GM13977 (cell line): Measurements from ENCODE around the gene GLRX3.

Experiments used
- DNase-seq: peaks from one replicate; pipeline ENCODE4 v3.0.0; 2012; ENCODE audit warnings: low spot score
- in situ Hi-C: fragments of 300-500 bp; cut with MboI; formaldehyde crosslinking; loops from one replicate; pipeline ENCODE4 v1.12.0; 2022; ENCODE audit warnings: low sequenced_read_pairs, low pct_unique_long_range_greater_than_20kb, mixed read lengths, inconsistent platforms; ENCODE audit not compliant: unreplicated experiment
- TF ChIP-seq, protein P1 (sequence below): IDR thresholded peaks from 2 replicates; pipeline ENCODE4 v1.5.1; 2012; ENCODE audit warnings: mild to moderate bottlenecking, control low read depth; ENCODE audit not compliant: insufficient read depth; ENCODE audit errors: extremely low read depth, missing control alignments

GLRX3 gene

DNA sequence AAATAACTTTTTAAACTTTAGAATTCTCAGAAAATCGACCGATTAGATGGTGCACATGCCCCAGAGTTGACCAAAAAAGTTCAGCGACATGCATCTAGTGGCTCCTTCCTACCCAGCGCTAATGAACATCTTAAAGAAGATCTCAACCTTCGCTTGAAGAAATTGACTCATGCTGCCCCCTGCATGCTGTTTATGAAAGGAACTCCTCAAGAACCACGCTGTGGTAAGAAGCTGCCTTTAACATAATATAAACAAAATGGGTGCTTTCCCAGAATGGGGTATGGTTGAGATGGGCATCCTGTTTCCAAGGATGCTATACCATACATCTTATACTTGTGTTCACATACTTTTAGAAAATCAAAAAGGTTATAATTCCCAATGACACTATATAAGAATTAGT is 24.6 kb downstream of the GLRX3 start:
- DNase-seq: no peak
- in situ Hi-C loops: no loop called here
- TF ChIP-seq, protein P1, sequence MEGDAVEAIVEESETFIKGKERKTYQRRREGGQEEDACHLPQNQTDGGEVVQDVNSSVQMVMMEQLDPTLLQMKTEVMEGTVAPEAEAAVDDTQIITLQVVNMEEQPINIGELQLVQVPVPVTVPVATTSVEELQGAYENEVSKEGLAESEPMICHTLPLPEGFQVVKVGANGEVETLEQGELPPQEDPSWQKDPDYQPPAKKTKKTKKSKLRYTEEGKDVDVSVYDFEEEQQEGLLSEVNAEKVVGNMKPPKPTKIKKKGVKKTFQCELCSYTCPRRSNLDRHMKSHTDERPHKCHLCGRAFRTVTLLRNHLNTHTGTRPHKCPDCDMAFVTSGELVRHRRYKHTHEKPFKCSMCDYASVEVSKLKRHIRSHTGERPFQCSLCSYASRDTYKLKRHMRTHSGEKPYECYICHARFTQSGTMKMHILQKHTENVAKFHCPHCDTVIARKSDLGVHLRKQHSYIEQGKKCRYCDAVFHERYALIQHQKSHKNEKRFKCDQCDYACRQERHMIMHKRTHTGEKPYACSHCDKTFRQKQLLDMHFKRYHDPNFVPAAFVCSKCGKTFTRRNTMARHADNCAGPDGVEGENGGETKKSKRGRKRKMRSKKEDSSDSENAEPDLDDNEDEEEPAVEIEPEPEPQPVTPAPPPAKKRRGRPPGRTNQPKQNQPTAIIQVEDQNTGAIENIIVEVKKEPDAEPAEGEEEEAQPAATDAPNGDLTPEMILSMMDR: peak; percentile 43

DNA sequence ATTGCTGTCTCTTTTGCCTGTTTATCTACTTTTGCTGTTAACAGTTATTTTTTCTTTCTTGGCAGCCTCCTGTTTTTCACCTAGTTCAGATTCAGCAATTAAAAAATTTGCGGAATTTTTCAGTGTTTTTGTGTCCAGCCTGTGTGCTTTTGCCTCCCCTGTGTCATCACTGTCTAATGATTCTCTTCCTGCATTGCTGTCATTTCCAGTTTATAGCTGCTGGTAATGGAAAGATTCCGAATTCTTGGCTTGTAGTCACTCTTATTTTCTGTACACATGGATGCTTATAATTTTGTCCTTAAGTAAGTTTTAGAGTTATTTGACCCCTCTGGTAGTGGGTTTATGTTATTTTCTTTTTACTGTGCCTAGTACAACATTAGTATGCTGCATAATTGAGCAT is 25.1 kb downstream of the GLRX3 start:
- no peak for DNase-seq
- in situ Hi-C loops: no loop called here
- TF ChIP-seq, protein P1: no peak

DNA sequence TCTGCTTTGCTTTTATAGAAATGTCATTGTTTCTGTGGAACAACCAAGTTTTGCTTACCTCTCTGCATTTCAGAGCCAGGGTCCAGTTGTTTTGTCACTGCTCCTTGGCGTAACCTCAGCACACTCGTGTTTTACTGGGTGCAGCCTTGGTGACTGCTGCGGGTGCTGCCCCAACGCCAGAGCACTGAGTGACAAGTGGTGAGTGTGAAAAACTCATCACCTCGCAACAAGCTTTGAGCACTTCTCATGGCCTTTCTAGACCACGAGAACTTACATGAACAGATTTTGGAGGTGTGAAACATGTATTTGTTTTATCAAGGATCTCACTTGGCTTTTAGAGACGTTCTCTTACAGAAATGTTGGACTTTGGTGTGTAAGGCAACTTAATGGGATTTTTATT is 31.0 kb downstream of the GLRX3 start:
- in situ Hi-C loops: no loop called here
- TF ChIP-seq, protein P1: no peak
- no peak for DNase-seq

DNA sequence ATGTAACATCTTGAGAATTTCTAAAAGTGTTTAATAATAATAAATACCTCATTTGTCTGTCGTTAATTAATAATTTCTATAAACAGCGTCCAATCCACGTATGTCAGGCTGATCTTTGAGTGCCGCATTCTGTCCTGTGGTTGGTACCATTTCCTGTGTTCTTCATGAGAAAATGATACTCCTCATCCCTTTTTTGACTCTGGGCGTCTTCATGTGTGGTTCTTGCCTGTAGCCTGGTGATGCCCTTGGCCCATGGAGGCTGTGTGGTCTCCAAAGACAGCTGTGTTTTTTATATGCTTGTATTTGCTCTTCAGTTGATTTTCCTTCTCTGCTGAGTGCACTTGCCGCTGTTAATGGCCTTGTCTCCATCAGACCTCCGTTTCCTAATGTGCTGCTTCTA is 31.5 kb downstream of the GLRX3 start:
- TF ChIP-seq, protein P1: no peak
- in situ Hi-C loops: no loop called here
- no peak for DNase-seq

DNA sequence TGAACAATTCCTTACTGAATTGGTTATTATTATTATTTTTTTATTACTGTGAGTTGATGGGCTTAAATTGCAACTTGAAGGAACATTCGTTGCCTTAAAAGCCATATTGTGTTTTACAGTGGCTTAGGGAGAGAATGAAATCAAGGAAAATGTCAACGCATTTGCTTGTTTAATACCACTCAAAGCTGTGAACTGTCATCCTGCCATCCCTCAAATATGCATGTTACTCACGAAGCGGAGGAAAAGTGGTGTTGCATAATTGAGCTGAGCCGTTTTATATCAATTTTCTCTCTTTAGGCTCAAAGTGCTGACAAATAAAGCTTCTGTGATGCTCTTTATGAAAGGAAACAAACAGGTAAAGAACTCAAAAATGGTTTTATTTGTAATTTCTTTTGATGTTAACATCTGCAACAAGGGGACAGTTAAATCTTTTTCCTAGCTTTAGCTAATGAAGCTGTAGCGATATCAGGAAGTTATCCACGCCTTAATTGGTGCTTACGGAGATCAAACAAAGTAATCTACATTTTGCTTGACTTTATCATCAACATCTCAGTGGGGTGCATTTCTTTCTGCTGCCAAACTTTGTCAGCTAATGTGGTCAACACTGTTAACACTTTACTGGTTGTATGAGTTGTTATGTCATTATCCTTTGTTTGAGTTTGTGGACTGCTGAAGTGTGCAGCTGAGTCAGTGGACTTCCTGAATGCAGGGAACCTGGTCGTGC is 33.1 kb downstream of the GLRX3 start:
- DNase-seq: no peak
- in situ Hi-C loops: no loop called here

DNA sequence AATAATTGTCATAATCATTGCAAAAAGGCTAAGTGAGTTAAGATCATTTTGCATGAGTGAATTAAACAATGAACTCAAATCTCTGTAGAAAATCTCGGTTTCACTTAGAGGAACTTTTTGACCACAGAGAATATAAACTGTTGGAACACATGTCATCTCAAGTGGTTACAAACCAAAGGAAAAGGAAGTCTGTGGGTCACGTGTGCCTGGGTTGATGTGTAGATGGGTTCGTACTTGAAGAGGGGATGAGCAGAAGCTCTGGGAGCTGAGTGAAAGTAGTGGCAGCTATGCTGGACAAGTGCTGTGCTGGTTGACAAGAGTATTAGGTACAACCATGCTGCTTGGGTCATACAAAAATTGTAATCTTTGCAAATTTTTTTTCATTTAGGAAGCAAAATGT is 35.0 kb downstream of the GLRX3 start:
- in situ Hi-C loops: no loop called here
- DNase-seq: no peak
- TF ChIP-seq, protein P1: no peak

More for the DNA sequence above, 33.1 kb downstream of the GLRX3 start:
- TF ChIP-seq, protein P1: no peak
